SIG-M5 (cell line): ENCODE measurements around the gene C3orf70.

Experiments
- DNase-seq: peaks from one replicate; lab custom pipeline; 2025; lab: John Stamatoyannopoulos, UW

C3orf70 gene

GRCh38 chr3:185051801-185052200, 101.1 kb downstream of the C3orf70 start:
- no peak for DNase-seq

DNA sequence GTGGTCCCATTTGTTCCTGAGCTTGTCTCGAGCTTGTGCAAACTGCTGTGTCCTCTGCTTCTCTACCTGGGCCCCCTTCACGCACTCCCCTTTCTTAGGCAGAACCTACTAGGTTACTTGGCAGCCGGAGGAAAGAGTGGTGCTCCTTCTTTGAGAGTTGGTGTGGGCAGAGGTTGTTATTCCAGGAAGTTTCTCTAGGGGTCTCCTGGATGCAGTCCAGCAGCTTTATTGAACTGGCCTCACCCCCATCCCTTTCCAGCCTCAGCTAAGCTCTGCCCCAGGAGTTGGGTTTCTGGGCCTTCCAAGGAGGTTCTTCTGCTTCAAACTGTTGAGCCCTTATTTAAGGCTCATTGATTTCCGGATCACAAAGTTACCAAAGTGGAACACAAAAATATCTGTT, 103.2 kb downstream of the C3orf70 start:
- DNase-seq, result no peak

GRCh38 chr3:185046603-185047002, 106.3 kb downstream of the C3orf70 start:
- no peak for DNase-seq

- DNase-seq, result no peak
Observed at GRCh38 chr3:185046164-185046515, 106.7 kb downstream of the C3orf70 start.

DNA sequence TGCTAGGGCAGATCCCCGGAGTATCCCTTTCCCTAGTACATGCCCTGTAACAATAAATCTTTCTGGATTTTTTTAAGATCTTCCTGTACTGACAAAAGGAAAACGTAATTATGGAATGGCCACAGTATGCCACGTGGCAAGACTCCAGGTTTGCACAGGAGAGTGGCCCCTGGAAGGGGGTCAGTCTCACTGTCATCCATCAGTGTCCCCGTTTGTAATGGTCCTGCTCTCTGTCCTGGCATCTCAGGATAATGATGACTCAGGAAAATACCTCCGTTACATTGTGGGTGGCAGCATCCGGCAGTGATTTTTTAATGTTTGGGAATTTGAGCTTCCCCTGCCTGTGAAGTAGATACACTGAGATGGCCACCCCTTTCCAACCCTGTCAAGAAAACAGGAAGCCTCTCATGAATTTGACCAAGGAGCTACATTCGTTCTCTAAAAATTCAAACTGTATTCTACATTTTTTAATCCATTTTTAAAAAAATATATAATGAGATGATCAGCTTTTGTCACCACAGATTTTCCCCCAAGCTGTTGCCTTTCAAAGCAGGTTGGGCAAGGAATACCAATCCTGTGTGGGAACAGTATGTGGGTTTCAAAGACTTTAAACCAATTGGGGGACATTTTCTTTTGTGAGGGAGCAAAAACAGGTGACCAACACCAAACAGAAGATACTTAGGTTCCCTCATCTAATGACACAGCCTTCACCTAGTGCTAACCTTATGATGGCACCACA, 110.4 kb downstream of the C3orf70 start:
- no peak for DNase-seq

DNA sequence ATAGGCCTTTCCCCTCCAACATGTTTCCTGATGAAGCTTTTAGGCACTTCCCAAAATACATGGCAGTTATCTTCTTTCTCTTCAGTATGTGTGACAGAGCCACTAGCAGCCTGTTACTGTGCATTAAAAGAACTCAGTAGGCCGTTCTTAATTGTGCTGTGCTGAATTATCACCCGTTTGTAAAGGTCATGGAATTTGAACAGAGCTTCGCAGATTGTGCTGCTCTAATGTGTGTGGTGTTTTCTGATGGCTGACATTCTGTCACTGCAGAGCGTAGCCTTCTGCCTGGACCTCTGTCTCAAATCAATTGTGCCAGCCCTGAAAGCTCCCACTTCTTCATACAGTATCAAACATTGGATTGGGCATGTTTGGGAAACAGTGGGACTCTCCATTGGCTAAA, 111.3 kb downstream of the C3orf70 start:
- DNase-seq, result no peak

GRCh38 chr3:185040425-185040824, 112.4 kb downstream of the C3orf70 start:
- DNase-seq, result no peak

DNA sequence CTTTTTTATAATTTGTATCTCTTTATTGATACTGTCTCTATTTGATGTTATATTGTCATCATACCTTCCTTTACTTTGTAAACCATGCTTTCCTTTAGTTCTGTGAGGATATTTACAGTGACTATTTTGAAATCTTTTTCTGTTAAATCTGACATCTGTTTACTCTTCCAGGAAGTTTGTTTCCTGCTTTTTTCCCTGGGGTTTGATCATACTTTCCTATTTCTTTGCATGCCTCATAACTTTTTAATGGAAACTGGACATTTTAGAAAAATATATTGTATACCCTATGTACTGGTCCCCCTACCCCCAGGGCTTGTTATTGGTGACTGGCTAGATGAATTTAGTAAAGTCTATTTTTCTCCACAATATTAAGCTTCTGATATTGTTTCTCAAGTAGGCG, 115.1 kb downstream of the C3orf70 start:
- DNase-seq, result no peak

DNA sequence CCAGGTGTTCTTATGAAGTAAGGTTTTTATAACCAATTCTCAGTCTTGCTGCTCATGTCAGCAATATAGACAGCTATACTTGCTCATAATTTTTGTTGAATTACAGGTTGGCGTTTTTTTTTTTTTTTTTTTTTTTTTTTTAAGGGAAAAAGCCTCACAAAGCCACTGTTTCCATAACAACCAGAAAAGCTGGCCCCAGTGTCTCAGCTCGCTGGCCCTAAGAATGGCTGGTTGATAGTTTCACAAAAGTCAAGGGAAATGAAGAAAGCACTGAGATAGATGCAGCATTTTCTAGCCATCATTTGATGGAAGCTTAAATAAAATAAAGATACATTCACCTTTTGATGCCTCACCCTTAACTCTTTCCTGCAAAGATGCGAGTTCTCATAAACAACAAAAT, 121.9 kb downstream of the C3orf70 start:
- no peak for DNase-seq

- no peak for DNase-seq
Observed at GRCh38 chr3:185030399-185030798, 122.5 kb downstream of the C3orf70 start.

DNA sequence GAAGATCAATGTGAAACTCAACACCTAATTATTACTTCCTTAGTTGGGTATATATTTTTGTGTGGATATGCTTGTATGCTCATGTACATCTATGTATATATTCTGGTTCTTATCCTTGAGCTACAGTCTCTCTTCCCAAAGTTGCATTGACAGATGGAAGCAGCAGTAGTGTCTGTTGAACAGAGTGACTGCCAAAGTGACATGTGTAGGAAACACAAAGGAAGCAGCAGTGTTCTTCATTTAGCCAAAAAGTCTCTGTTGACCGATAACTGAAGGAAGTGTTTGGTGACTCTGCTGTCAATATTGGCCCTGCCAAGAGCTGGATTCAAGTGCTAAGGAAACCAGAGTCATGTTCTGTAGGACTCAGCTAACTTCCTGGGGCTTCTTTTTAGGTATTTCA, 123.8 kb downstream of the C3orf70 start:
- DNase-seq, result no peak

- DNase-seq, result no peak
Observed at GRCh38 chr3:185028121-185028520, 124.7 kb downstream of the C3orf70 start.
